ENCODE data around the gene PSMB10.

DNA sequence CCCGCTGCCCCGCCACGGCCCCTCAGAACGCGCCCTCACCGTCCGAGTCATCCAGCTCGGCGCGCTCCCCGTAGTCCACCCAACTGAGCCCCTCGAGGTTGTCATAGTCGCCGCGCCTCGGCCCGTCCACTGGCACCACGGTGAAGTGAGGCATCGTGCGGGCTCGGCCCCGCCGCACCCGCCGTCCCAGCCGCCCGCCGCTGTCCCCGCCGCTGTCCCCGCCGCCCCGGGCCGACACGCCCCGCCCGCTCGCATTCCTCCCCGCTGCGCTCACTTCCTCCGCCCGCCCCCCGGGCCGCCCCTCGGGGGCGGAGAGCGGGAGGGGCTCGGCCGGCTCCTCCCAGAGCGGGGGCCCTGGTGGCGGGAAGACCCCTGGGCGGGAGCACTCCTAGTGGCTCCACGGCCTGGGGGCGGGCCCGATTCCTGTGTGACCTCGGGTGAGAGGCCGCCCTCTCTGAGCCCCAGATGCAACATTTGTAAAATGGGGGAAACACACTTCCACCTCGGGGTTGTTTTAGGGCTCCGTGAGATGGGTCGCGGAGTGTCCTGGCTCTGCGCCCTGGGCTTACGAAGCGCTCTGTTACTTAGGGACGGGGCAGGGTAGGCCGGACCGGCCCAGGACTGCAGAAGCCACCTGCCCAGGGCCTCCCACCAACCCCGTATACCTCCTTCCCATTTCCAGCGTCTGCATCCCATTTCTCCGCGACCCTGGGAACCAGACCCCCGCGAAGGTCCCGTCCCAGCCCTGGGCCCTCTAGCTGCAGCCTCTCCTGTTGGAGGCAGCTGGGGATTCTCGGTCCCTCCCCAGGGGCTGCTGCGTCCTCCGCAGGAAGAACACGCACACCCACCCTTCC is 32.0 kb upstream of the PSMB10 start, which contains the start of gene SLC12A4:
- TF ChIP-seq POLR2A (IDR thresholded peaks at IDR 0.05), result peak; percentile 77 to 84
- TF ChIP-seq, protein P1, sequence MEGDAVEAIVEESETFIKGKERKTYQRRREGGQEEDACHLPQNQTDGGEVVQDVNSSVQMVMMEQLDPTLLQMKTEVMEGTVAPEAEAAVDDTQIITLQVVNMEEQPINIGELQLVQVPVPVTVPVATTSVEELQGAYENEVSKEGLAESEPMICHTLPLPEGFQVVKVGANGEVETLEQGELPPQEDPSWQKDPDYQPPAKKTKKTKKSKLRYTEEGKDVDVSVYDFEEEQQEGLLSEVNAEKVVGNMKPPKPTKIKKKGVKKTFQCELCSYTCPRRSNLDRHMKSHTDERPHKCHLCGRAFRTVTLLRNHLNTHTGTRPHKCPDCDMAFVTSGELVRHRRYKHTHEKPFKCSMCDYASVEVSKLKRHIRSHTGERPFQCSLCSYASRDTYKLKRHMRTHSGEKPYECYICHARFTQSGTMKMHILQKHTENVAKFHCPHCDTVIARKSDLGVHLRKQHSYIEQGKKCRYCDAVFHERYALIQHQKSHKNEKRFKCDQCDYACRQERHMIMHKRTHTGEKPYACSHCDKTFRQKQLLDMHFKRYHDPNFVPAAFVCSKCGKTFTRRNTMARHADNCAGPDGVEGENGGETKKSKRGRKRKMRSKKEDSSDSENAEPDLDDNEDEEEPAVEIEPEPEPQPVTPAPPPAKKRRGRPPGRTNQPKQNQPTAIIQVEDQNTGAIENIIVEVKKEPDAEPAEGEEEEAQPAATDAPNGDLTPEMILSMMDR (IDR thresholded peaks at IDR 0.05), result peak in 1 of 6 experiments; percentile 10
